Glomerular visceral epithelial cell (primary cell): Measurements from ENCODE around the gene POU6F2.
"Not testable (repeated sequence)": the region's sequence is repeated elsewhere in the genome, so short reads cannot be mapped to it uniquely, and the experiment has no call there.

Experiments
- DNase-seq: peaks from one replicate; pipeline ENCODE4 v3.0.0-alpha.2; 2016; ENCODE audit errors: extremely low spot score

The POU6F2 gene

GRCh38 chr7:39001595-39001994 lies 23.9 kb downstream of the POU6F2 start:
- no peak for DNase-seq

- no peak for DNase-seq
Measured at GRCh38 chr7:39002755-39003154, 25.0 kb downstream of the POU6F2 start.

GRCh38 chr7:39005036-39005435 lies 27.3 kb downstream of the POU6F2 start:
- DNase-seq, result no peak

- no peak for DNase-seq
Measured at GRCh38 chr7:39005461-39005860, 27.8 kb downstream of the POU6F2 start.

GRCh38 chr7:39013049-39013939 lies 35.6 kb downstream of the POU6F2 start:
- not testable (repeated sequence) for DNase-seq

GRCh38 chr7:39016609-39017008 lies 38.9 kb downstream of the POU6F2 start:
- no peak for DNase-seq

- no peak for DNase-seq
Measured at GRCh38 chr7:39017369-39017915, 39.7 kb downstream of the POU6F2 start.

- DNase-seq, result no peak
Measured at GRCh38 chr7:39022796-39023195, 45.1 kb downstream of the POU6F2 start.

- DNase-seq, result no peak
Measured at GRCh38 chr7:39027491-39027890, 49.8 kb downstream of the POU6F2 start.

- DNase-seq, result no peak
Measured at GRCh38 chr7:39033885-39034624, 56.3 kb downstream of the POU6F2 start.

- no peak for DNase-seq
Measured at GRCh38 chr7:39035156-39035555, 57.4 kb downstream of the POU6F2 start.

- no peak for DNase-seq
Measured at GRCh38 chr7:39035903-39036302, 58.2 kb downstream of the POU6F2 start.

GRCh38 chr7:39042670-39043069 lies 65.0 kb downstream of the POU6F2 start:
- no peak for DNase-seq

GRCh38 chr7:39043531-39043930 lies 65.8 kb downstream of the POU6F2 start:
- DNase-seq, result no peak

- DNase-seq, result no peak
Measured at GRCh38 chr7:39044489-39044888, 66.8 kb downstream of the POU6F2 start.

GRCh38 chr7:39045231-39045630 lies 67.5 kb downstream of the POU6F2 start:
- DNase-seq, result no peak

GRCh38 chr7:39051279-39051678 lies 73.6 kb downstream of the POU6F2 start:
- DNase-seq, result no peak

- no peak for DNase-seq
Measured at GRCh38 chr7:39051707-39052106, 74.0 kb downstream of the POU6F2 start.

- DNase-seq, result no peak
Measured at GRCh38 chr7:39054731-39055130, 77.0 kb downstream of the POU6F2 start.

GRCh38 chr7:39056153-39056552 lies 78.4 kb downstream of the POU6F2 start:
- no peak for DNase-seq

- peak; percentile 13 for DNase-seq
Measured at GRCh38 chr7:39062811-39063210, 85.1 kb downstream of the POU6F2 start.

GRCh38 chr7:39069031-39069430 lies 91.3 kb downstream of the POU6F2 start:
- DNase-seq, result no peak
